C4-2B (cell line): Measurements from ENCODE around the gene ANKZF1.

Experiments used
- H3K27ac ChIP-seq: fragments of 450-650 bp; 2 replicates; pipeline ENCODE4 v1.5.1; 2017
- CTCF ChIP-seq: fragments of 450-650 bp; conservative IDR thresholded peaks from 2 replicates; pipeline ENCODE4 v1.5.1; 2017; ENCODE audit warnings: mild to moderate bottlenecking
- ZFX ChIP-seq: fragments of 450-650 bp; IDR thresholded peaks from 2 replicates; pipeline ENCODE4 v1.6.1; 2017

Gene ANKZF1

DNA sequence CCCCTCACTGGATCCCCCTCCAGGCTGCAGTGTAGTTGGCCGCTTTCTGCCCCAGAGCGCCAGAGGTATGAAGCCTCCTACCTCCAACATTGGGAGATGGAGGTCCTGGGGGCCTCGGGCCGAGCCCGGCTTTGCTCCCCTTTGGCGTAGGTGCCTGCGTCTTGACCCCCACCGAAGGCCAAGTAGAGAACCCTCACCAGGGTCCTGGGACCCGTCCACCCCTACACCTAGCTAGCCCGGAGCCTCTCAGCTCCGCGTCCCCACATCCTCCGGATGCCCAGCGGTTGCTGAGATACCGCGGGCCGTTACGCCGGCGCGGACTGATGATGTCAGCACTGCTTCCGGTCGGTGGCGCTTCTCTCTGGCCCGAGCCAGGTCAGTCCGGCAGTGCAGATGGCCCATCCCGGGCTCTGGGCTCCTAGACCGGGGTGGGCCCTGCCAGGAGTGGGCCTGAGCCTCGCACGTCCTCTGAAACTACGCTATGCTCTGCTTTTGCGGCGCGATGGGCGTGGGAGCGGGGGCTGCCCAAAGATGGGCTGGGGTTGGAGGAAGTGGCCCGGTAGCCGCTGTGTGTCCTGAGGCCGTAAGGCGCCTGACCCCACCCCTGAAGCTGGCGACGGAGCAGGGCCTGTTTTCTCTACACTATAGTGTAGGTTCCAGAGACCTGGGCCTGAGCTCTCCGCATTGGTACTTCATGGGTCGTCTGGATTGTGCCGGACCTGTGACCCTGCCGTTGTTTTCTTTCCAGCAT lies 15.7 kb downstream of the ANKZF1 start, which contains the start of the genes GLB1L and STK16:
GLB1L (minus strand) TSS at position 297 of the 751 bp plus-strand sequence. CDS start 1,871 bp downstream, outside the sequence.
STK16 (plus strand) TSS at position 332 of the 751 bp plus-strand sequence. CDS start 521 bp downstream, outside the sequence.
- H3K27ac ChIP-seq = peak within 1 kb of the TSS; percentile 81
- peak; percentile 77 for TF ChIP-seq ZFX
- TF ChIP-seq CTCF = no peak

DNA sequence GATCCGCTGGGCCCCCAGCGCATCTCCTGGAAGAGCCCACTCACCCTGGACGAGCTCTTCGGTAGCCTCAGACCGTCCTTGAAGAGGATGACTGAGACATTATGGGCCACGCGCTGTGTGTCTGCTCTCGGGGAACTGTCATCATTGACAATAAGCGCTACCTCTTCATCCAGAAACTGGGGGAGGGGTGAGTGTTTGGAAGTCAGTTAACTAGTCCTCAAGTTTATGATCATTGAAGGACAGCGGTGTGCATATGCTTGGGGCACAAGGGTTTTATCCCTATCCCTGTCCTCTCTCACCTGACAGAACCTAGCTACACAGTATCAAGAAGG lies 16.3 kb downstream of the ANKZF1 start:
- no peak for TF ChIP-seq ZFX
- no peak for TF ChIP-seq CTCF
- H3K27ac ChIP-seq = peak overlapping the region; percentile 81

- no peak overlapping the region for H3K27ac ChIP-seq
- TF ChIP-seq ZFX = no peak
- TF ChIP-seq CTCF = no peak
Observed at GRCh38 chr2:219246559-219246958, 17.0 kb downstream of the ANKZF1 start.

DNA sequence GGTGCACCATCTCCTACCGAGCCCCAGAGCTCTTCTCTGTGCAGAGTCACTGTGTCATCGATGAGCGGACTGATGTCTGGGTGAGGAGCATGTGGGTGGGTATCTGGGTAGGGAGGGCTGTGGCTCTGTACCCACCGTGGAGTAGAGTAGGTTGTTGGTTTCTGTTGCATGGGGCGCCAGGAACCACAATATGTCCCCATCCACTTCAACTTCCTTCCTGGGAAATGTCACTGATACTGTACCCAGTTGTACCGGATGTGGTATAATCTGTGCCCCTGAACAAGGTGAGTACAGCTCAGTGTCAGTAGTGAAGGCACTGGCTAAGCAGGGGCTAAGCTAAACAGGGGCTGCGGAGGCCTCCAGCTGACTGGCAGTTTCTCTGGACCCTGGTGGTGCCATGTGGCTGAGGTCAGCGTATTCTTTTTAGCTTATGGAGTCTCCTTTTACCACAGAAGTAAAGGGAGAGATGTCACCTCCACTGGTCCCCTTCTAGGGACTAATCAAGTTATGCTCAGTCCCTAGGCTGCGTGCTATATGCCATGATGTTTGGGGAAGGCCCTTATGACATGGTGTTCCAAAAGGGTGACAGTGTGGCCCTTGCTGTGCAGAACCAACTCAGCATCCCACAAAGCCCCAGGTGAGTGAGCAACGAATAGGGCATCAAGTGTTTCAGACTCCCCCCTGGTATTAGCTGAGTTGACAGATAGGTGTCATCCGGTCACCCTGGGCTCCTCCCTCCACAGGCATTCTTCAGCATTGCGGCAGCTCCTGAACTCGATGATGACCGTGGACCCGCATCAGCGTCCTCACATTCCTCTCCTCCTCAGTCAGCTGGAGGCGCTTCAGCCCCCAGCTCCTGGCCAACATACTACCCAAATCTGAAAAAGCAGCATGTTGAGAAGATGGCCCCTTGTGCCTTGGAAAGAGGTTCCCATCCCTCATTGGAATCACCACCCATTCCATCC lies 18.4 kb downstream of the ANKZF1 start:
- TF ChIP-seq ZFX (no peak), CTCF (no peak)
- peak overlapping the region; percentile 84; the same call in 1 of the 2 replicates for H3K27ac ChIP-seq

GRCh38 chr2:219248845-219249202 lies 19.2 kb downstream of the ANKZF1 start:
- peak overlapping the region; percentile 84 for H3K27ac ChIP-seq
- TF ChIP-seq ZFX (no peak), CTCF (no peak)

GRCh38 chr2:219249203-219249980 lies 19.8 kb downstream of the ANKZF1 start:
- peak overlapping the region; percentile 84 for H3K27ac ChIP-seq
- TF ChIP-seq ZFX = no peak
- TF ChIP-seq CTCF = no peak
